HepG2 (cell line): ENCODE results near the gene ZFP90. TPM values are rescaled to one million over a fixed set of nuclear protein-coding genes. Genes with fewer than 3 reads are reported as not detected.

Experiments
- ATF2 ChIP-seq: sonication (generic); formaldehyde crosslinking; IDR thresholded peaks from 2 replicates; pipeline ENCODE4 v1.4.0; 2020; ENCODE audit warnings: missing genetic modification reagents
- HMG20B ChIP-seq: conservative IDR thresholded peaks from 2 replicates; pipeline ENCODE4 v1.6.1; 2016; ENCODE audit warnings: missing genetic modification reagents, missing compliant biosample characterization
- HOXA7 ChIP-seq: sonication (generic); formaldehyde crosslinking; IDR thresholded peaks from 2 replicates; pipeline ENCODE4 v1.8.1; 2022; ENCODE audit warnings: mild to moderate bottlenecking, missing genetic modification reagents, moderate library complexity
- MTF1 ChIP-seq: sonication (generic); formaldehyde crosslinking; IDR thresholded peaks from 2 replicates; pipeline ENCODE4 v1.5.0; 2020; ENCODE audit warnings: missing genetic modification reagents
- SOX13 ChIP-seq, 3 experiments: fragments of 450-650 bp in 1 of 3; sonication (generic) in 1 of 3; formaldehyde crosslinking in 1 of 3; IDR thresholded peaks in 2 of 3; conservative IDR thresholded peaks in 1 of 3; 2 replicates each; pipeline versions ENCODE4 v1.5.0 to v1.6.1; 2016 to 2020; ENCODE audit warnings: antibody characterized with exemption in 1 of 3, mild to moderate bottlenecking in 1 of 3, missing compliant biosample characterization in 1 of 3, missing genetic modification reagents in 1 of 3, moderate library complexity in 1 of 3
- ZNF253 ChIP-seq: sonication (generic); formaldehyde crosslinking; IDR thresholded peaks from 2 replicates; pipeline ENCODE4 v1.8.0; 2022; ENCODE audit warnings: mild to moderate bottlenecking, missing genetic modification reagents, borderline replicate concordance
- ZNF282 ChIP-seq: fragments of 450-650 bp; IDR thresholded peaks from 2 replicates; pipeline ENCODE4 v1.6.1; 2018; ENCODE audit not compliant: partially characterized antibody
- ZNF407 ChIP-seq: sonication (generic); formaldehyde crosslinking; IDR thresholded peaks from one replicate; pipeline ENCODE4 v1.5.1; 2020; ENCODE audit warnings: mild to moderate bottlenecking, missing genetic modification reagents; ENCODE audit errors: not compliant biosample characterization
- ZNF589 ChIP-seq: sonication (generic); formaldehyde crosslinking; conservative IDR thresholded peaks from 2 replicates; pipeline ENCODE4 v1.8.0; 2022; ENCODE audit warnings: mild to moderate bottlenecking, moderate library complexity, missing genetic modification reagents
- ZNF605 ChIP-seq: sonication (generic); formaldehyde crosslinking; IDR thresholded peaks from 2 replicates; pipeline ENCODE4 v1.8.0; 2022; ENCODE audit warnings: mild to moderate bottlenecking, missing genetic modification reagents
- ZNF784 ChIP-seq: sonication (generic); formaldehyde crosslinking; IDR thresholded peaks from 2 replicates; pipeline ENCODE4 v1.5.1; 2020; ENCODE audit warnings: missing genetic modification reagents, mild to moderate bottlenecking, borderline replicate concordance
- ZNF800 ChIP-seq: sonication (generic); formaldehyde crosslinking; IDR thresholded peaks from 2 replicates; pipeline ENCODE4 v1.4.0; 2020; ENCODE audit warnings: missing genetic modification reagents
- polyA plus RNA-seq, 8 experiments: library from polyadenylated mRNA; depleted of rRNA in 3 of 8; stranded (reverse) in 7 of 8; unstranded in 1 of 8; fragments of >200 nt; fragmentation: Illumina TruSeq in 4 of 8; extraction: Trizol in 4 of 8; gene quantifications; 2 replicates each; pipeline versions ENCODE4 v1.2.1 to v1.2.3, GENCODE V29; 2011 to 2016; ENCODE audit warnings: low read depth in 4 of 8, missing spikeins in 1 of 8, mixed read lengths in 1 of 8; ENCODE audit not compliant: insufficient read depth in 1 of 8
- total RNA-seq, 5 experiments: library from RNA; depleted of rRNA; stranded (reverse); fragments of >200 nt; fragmentation: Illumina TruSeq; extraction: Trizol; gene quantifications; 2 replicates each; pipeline ENCODE4 v1.2.3, GENCODE V29; 2016; ENCODE audit warnings: low read depth in 1 of 5

Gene ZFP90
- total and polyA plus RNA-seq, 2 of the 13 experiments (the other 11 are each of a cell fraction or from before 2014, with no cell fraction given), result 17.6 to 18.9 TPM

GRCh38 chr16:68590201-68590994 is 51.3 kb downstream of the ZFP90 start (continued):
- TF ChIP-seq ZNF784 (peak; percentile 66; the same call in 1 of the 2 replicates), HMG20B (CRISPR knock-in tag) (no peak; the same call in 1 of the 2 replicates), ZNF407 (CRISPR knock-in tag) (peak; percentile 21), MTF1 (CRISPR knock-in tag) (no peak), ATF2 (CRISPR knock-in tag) (0 out of 2 replicates have a peak, but pooled peaks have one; percentile 28), ZNF605 (CRISPR knock-in tag) (0 out of 2 replicates have a peak, but pooled peaks have one; percentile 49), SOX13 (IDR thresholded peaks at IDR 0.05) (no peak), SOX13 (CRISPR knock-in tag; conservative IDR thresholded peaks at IDR 0.05 in 1 of 2, IDR thresholded peaks at IDR 0.05 in 1 of 2) (no peak; a peak in 1 of 4 replicates), ZNF253 (CRISPR knock-in tag) (no peak), ZNF800 (CRISPR knock-in tag) (no peak; the same call in 1 of the 2 replicates), ZNF282 (no peak), ZNF589 (CRISPR knock-in tag) (peak; percentile 48; the same call in 1 of the 2 replicates), HOXA7 (CRISPR knock-in tag) (0 out of 2 replicates have a peak, but pooled peaks have one; percentile 46)
